Measurements from ENCODE around the gene CFAP299.
A peak's percentile ranks its signal among the peaks of the same experiment; 100 is the strongest.
"Not testable (repeated sequence)": the region's sequence is repeated elsewhere in the genome, so short reads cannot be mapped to it uniquely, and the experiment has no call there.

CFAP299 gene

DNA sequence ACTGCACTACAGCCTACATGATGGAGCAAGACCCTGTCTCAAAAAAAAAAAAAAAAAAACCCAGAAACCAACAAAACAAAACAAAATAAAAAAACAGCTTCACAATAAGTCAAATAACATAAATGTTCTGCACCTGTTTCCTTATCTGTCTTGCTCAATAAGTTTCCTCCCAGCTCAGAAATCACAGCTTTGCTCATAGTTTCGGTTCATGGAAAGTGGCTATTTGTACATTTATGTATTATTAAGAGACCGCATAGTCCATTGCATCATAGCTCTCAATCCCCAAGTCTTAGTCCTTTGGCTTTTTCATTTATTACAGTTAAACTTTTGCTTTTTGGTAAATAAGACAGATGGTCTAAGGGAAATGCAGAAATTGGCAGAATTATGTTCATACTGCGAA lies 24.4 kb upstream of the CFAP299 start:
- no peaks in the 10 kb centered on the region for H3K9me3 Mint-ChIP-seq
- no peak for ATAC-seq
- no peak overlapping the region for H3K4me3 Mint-ChIP-seq
- H3K27me3 Mint-ChIP-seq, result peaks cover 30% of the 10 kb centered on the region
- H3K27ac Mint-ChIP-seq, result no peak overlapping the region
- DNase-seq, result no peak
- H3K36me3 Mint-ChIP-seq (ENCODE audit: low read depth), result no peaks in the 10 kb centered on the region
- H3K4me1 Mint-ChIP-seq, result no peaks in the 10 kb centered on the region

GRCh38 chr4:80312124-80312523 lies 23.4 kb upstream of the CFAP299 start:
- DNase-seq (no peak), ATAC-seq (no peak)
- no peak overlapping the region for H3K4me3 Mint-ChIP-seq
- H3K4me1 Mint-ChIP-seq, result no peaks in the 10 kb centered on the region
- H3K9me3 Mint-ChIP-seq, result no peaks in the 10 kb centered on the region
- H3K27ac Mint-ChIP-seq, result no peak overlapping the region
- peaks cover 25% of the 10 kb centered on the region for H3K27me3 Mint-ChIP-seq
- no peaks in the 10 kb centered on the region for H3K36me3 Mint-ChIP-seq (ENCODE audit: low read depth)

DNA sequence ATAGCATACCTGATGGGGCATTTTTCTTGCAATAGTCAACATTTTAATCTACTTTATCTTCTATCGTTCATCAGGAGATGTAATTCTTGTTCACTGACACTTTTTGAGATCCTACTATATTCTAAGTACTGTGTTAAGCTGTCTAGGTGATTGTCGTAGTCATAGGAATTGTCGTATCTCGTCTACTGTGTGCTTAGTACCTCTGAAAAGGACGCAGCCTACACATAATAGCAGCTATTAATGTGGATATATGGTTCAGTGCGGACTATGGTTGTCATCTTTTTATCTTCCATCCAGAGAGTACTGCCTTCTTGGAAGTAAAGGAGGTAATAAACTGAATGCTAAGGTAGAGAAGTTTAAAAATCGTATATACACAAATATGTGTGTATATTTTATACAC lies 21.9 kb upstream of the CFAP299 start:
- Mint-ChIP-seq H3K4me3 (no peak overlapping the region), H3K27me3 (peaks cover 14% of the 10 kb centered on the region), H3K36me3 (ENCODE audit: low read depth) (no peaks in the 10 kb centered on the region), H3K4me1 (no peaks in the 10 kb centered on the region), H3K27ac (no peak overlapping the region), H3K9me3 (no peaks in the 10 kb centered on the region)
- DNase-seq (no peak), ATAC-seq (no peak)

DNA sequence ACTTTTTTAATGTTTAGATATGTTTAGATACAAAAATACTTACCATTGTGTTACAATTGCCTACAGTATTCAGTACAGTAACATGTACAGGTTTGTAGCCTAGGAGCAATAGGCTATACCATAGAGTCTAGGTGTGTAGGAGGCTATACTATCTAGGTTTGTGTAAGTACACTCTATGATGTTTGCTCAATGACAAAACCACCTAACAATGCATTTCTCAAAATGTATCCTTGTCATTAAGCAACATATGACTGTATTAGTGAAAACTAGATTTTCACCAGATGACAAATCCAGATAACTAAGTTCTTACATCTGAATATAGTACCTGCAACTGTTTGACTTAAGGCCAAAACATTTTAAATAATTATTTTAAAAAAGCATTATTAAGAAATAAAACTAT lies 19.7 kb upstream of the CFAP299 start:
- DNase-seq; H3K4me1 Mint-ChIP-seq; H3K27ac Mint-ChIP-seq; H3K36me3 Mint-ChIP-seq (ENCODE audit: low read depth); ATAC-seq; H3K9me3 Mint-ChIP-seq; H3K4me3 Mint-ChIP-seq; H3K27me3 Mint-ChIP-seq: not testable (repeated sequence)

GRCh38 chr4:80321341-80321740 lies 14.2 kb upstream of the CFAP299 start:
- H3K4me1 Mint-ChIP-seq, result no peaks in the 10 kb centered on the region
- peaks cover 2% of the 10 kb centered on the region for H3K27me3 Mint-ChIP-seq
- H3K4me3 Mint-ChIP-seq, result no peak overlapping the region
- ATAC-seq, result no peak
- H3K36me3 Mint-ChIP-seq (ENCODE audit: low read depth), result no peaks in the 10 kb centered on the region
- H3K9me3 Mint-ChIP-seq, result no peaks in the 10 kb centered on the region
- no peak overlapping the region for H3K27ac Mint-ChIP-seq
- DNase-seq, result no peak

DNA sequence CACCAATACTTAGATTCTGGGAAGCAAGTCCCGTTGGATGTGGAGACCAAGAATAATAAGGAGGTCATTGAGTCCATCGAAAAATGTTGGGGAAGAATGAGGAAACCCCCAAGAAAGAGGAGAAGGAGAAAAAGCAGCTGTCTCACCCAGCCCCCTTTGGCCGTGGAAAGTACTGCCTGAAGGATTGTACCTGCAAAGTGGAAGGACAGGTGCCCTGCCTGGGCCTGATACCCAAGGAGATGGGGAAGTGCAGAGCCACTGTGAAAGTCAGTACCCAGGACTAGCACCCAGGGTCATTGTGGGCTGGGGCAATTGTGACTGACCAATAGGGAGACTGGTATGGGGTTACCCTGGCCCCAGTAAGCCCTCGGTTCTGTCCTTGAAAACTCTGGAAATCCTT lies 13.8 kb upstream of the CFAP299 start:
- Mint-ChIP-seq H3K4me1 (no peaks in the 10 kb centered on the region), H3K9me3 (no peaks in the 10 kb centered on the region), H3K4me3 (no peak overlapping the region), H3K36me3 (ENCODE audit: low read depth) (no peaks in the 10 kb centered on the region), H3K27ac (no peak overlapping the region), H3K27me3 (no peaks in the 10 kb centered on the region)
- no peak for DNase-seq
- no peak for ATAC-seq

- Mint-ChIP-seq H3K4me1 (no peaks in the 10 kb centered on the region), H3K9me3 (no peaks in the 10 kb centered on the region), H3K36me3 (ENCODE audit: low read depth) (no peaks in the 10 kb centered on the region), H3K27ac (no peak overlapping the region), H3K4me3 (no peak overlapping the region), H3K27me3 (no peaks in the 10 kb centered on the region)
- no peak for DNase-seq
- no peak for ATAC-seq
Observed at GRCh38 chr4:80322716-80323115, 12.8 kb upstream of the CFAP299 start.

DNA sequence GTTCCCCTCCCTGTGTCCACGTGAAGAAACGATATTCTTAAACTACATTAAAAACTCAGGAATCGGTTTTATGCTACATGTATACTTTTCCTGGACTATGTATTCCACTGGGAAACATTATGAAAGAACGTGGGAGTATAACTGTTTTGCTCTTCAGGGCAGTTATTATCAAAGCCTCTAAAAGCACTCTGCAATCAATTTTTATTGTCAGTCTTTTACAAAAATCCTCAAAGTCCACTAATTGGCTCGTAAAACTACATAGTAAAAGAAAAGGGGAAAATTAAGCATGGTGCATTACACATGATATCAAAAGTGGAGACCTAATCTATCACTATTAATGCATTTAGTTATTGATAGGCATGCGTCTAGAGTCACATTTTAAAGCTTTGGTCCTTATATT lies 11.4 kb upstream of the CFAP299 start:
- H3K27ac Mint-ChIP-seq, result no peak overlapping the region
- no peaks in the 10 kb centered on the region for H3K36me3 Mint-ChIP-seq (ENCODE audit: low read depth)
- ATAC-seq, result no peak
- no peak overlapping the region for H3K4me3 Mint-ChIP-seq
- H3K27me3 Mint-ChIP-seq, result no peaks in the 10 kb centered on the region
- H3K4me1 Mint-ChIP-seq, result no peaks in the 10 kb centered on the region
- no peaks in the 10 kb centered on the region for H3K9me3 Mint-ChIP-seq
- DNase-seq, result no peak

- no peak for ATAC-seq
- no peak overlapping the region for H3K27ac Mint-ChIP-seq
- no peak for DNase-seq
- peaks cover 6% of the 10 kb centered on the region for H3K4me1 Mint-ChIP-seq
- no peak overlapping the region for H3K4me3 Mint-ChIP-seq
- H3K27me3 Mint-ChIP-seq, result peaks cover 20% of the 10 kb centered on the region
- no peaks in the 10 kb centered on the region for H3K36me3 Mint-ChIP-seq (ENCODE audit: low read depth)
- H3K9me3 Mint-ChIP-seq, result no peaks in the 10 kb centered on the region
Observed at GRCh38 chr4:80331693-80332092, 3.8 kb upstream of the CFAP299 start.

GRCh38 chr4:80333121-80333520 lies 2.4 kb upstream of the CFAP299 start:
- ATAC-seq, result no peak
- H3K9me3 Mint-ChIP-seq, result no peaks in the 10 kb centered on the region
- H3K36me3 Mint-ChIP-seq (ENCODE audit: low read depth), result no peaks in the 10 kb centered on the region
- H3K27ac Mint-ChIP-seq, result no peak overlapping the region
- H3K27me3 Mint-ChIP-seq, result peaks cover 22% of the 10 kb centered on the region
- no peak for DNase-seq
- H3K4me1 Mint-ChIP-seq, result peaks cover 6% of the 10 kb centered on the region
- no peak overlapping the region for H3K4me3 Mint-ChIP-seq

DNA sequence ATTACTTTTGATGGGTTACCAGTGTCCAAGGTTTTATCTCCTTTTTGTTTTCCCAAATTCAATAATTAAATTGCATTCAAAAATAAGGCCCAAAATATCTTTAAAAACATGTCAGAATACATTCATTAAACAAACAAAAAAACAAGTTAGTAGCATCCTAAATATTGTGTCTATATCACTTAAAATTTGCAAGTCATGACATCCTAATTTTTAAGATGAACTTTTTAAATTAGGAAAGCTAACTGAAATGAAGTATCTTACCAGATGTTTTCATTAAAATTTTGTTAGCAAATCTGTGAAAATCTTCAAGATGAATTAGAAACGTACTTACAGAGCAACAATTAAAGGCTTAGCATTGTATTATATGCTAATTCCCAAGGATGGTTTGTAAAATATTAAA lies 962 bp upstream of the CFAP299 start:
- H3K36me3 Mint-ChIP-seq (ENCODE audit: low read depth), result no peaks in the 10 kb centered on the region
- peaks cover 22% of the 10 kb centered on the region for H3K27me3 Mint-ChIP-seq
- ATAC-seq (no peak), DNase-seq (no peak)
- no peaks in the 10 kb centered on the region for H3K9me3 Mint-ChIP-seq
- no peak overlapping the region for H3K27ac Mint-ChIP-seq
- peaks cover 6% of the 10 kb centered on the region for H3K4me1 Mint-ChIP-seq
- H3K4me3 Mint-ChIP-seq, result no peak overlapping the region

- no peak for DNase-seq
- peaks cover 6% of the 10 kb centered on the region for H3K4me1 Mint-ChIP-seq
- no peak overlapping the region for H3K27ac Mint-ChIP-seq
- H3K4me3 Mint-ChIP-seq, result peak overlapping the region; percentile 77
- peaks cover 22% of the 10 kb centered on the region for H3K27me3 Mint-ChIP-seq
- no peaks in the 10 kb centered on the region for H3K9me3 Mint-ChIP-seq
- no peak for ATAC-seq
- H3K36me3 Mint-ChIP-seq (ENCODE audit: low read depth), result no peaks in the 10 kb centered on the region
Observed at GRCh38 chr4:80335226-80335553, 340 bp upstream of the CFAP299 start.

GRCh38 chr4:80336582-80336981 lies 1.1 kb downstream of the CFAP299 start:
- Mint-ChIP-seq H3K4me3 (peak overlapping the region; percentile 77), H3K36me3 (ENCODE audit: low read depth) (no peaks in the 10 kb centered on the region), H3K9me3 (peaks cover under 1% of the 10 kb centered on the region), H3K27me3 (peaks cover 22% of the 10 kb centered on the region), H3K4me1 (peaks cover 6% of the 10 kb centered on the region), H3K27ac (no peak overlapping the region)
- ATAC-seq (no peak), DNase-seq (no peak)

GRCh38 chr4:80340036-80340435 lies 4.5 kb downstream of the CFAP299 start:
- ATAC-seq, result no peak
- DNase-seq, result no peak
- Mint-ChIP-seq H3K27me3 (peaks cover 15% of the 10 kb centered on the region), H3K36me3 (ENCODE audit: low read depth) (no peaks in the 10 kb centered on the region), H3K9me3 (peaks cover 20% of the 10 kb centered on the region), H3K4me3 (no peak overlapping the region), H3K4me1 (peaks cover 16% of the 10 kb centered on the region), H3K27ac (no peak overlapping the region)

DNA sequence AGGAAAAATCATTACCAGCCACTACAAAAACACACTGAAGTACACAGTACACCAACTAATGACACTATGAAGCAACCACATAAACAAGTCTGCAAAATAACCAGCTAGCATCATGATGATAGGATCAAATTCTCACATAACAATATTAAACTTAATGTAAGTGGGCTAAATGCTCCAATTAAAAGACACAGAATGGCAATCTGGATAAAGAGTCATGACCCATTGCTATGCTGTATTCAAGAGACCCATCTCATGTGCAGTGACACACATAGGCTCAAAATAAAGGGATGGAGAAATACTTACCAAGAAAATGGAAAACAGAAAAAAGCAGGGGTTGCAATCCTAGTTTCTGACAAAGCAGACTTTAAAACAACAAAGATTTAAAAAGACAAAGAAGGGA lies 7.2 kb downstream of the CFAP299 start:
- DNase-seq; H3K4me3 Mint-ChIP-seq; H3K36me3 Mint-ChIP-seq (ENCODE audit: low read depth); H3K27me3 Mint-ChIP-seq; H3K4me1 Mint-ChIP-seq; ATAC-seq; H3K27ac Mint-ChIP-seq: not testable (repeated sequence)
- peaks cover 20% of the 10 kb centered on the region for H3K9me3 Mint-ChIP-seq

DNA sequence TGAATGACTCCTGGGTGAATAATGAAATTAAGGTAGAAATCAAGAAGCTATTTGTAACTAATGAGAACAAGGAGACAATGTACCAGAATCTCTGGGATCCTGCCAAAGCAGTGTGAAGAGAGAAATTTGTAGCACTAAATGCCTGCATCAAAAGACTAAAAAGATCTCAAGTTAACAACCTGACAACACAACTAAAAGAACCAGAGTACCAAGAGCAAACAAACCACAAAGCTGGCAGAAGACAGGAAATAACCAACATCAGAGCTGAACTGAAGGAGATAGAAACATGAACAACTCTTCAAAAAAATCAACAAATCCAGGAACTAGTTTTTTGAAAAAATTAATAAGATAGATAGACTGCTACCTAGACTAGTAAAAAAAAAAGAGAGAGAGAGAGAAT lies 8.4 kb downstream of the CFAP299 start:
- H3K27ac Mint-ChIP-seq, result no peak overlapping the region
- ATAC-seq (no peak), DNase-seq (no peak)
- H3K36me3 Mint-ChIP-seq (ENCODE audit: low read depth), result no peaks in the 10 kb centered on the region
- peaks cover 10% of the 10 kb centered on the region for H3K4me1 Mint-ChIP-seq
- H3K27me3 Mint-ChIP-seq, result peaks cover 2% of the 10 kb centered on the region
- H3K4me3 Mint-ChIP-seq, result no peak overlapping the region
- peaks cover 20% of the 10 kb centered on the region for H3K9me3 Mint-ChIP-seq

Measured in activated naive CD8-positive, alpha-beta T cell treated with anti-CD3 and anti-CD28 coated beads, Interleukin-2, amount 50 U/mL, for 24 hours (primary cell).